Neural cell (in vitro differentiated cells): ENCODE measurements around the gene TCF23. TPM values are rescaled to one million over a fixed set of nuclear protein-coding genes. Genes with fewer than 3 reads are reported as not detected.

Source experiments
- H2AFZ ChIP-seq: fragments of 200-600, 300-800 bp; sonication (generic), shearing (Covaris generic); 2 replicates; pipeline ENCODE4 v1.6.0; 2014; ENCODE audit warnings: low read depth, mild to moderate bottlenecking, antibody characterized with exemption, low read length, moderate library complexity
- H3F3A ChIP-seq: fragments of 200-600 bp; shearing (Covaris generic); 2 replicates; pipeline ENCODE4 v1.6.1; 2016; ENCODE audit warnings: mild to moderate bottlenecking, moderate library complexity, mixed read lengths, antibody characterized with exemption, low read length; ENCODE audit not compliant: insufficient read depth, poor library complexity, severe bottlenecking
- H3K27ac ChIP-seq: fragments of 200-600, 300-800 bp; sonication (generic), shearing (Covaris generic); 2 replicates; pipeline ENCODE4 v1.5.1; 2014; ENCODE audit warnings: mild to moderate bottlenecking, low read length, moderate library complexity
- H3K27me3 ChIP-seq: fragments of 300-800, 200-600 bp; sonication (generic), shearing (Covaris generic); 2 replicates; pipeline ENCODE4 v1.6.0; 2014; ENCODE audit warnings: mild to moderate bottlenecking, low read depth, low read length, moderate library complexity; ENCODE audit not compliant: insufficient read depth
- H3K36me3 ChIP-seq: fragments of 300-800, 200-600 bp; sonication (generic), shearing (Covaris generic); 2 replicates; pipeline ENCODE4 v1.5.1; 2014; ENCODE audit warnings: mild to moderate bottlenecking, antibody characterized with exemption, low read length, moderate library complexity; ENCODE audit not compliant: insufficient read depth
- H3K4me2 ChIP-seq: fragments of 300-800, 200-600 bp; sonication (generic), shearing (Covaris generic); 2 replicates; pipeline ENCODE4 v1.6.0; 2014; ENCODE audit warnings: mild to moderate bottlenecking, low read length
- H3K4me3 ChIP-seq: fragments of 300-800, 200-600 bp; sonication (generic), shearing (Covaris generic); 2 replicates; pipeline ENCODE4 v1.5.1; 2014; ENCODE audit warnings: mild to moderate bottlenecking, low read length, moderate library complexity
- H3K79me2 ChIP-seq: fragments of 200-600 bp; shearing (Covaris generic); replicated peaks from 2 replicates; pipeline ENCODE4 v1.6.0; 2014; ENCODE audit warnings: mild to moderate bottlenecking, low read length, moderate library complexity; ENCODE audit not compliant: insufficient read depth
- H3K9ac ChIP-seq: fragments of 300-800, 200-600 bp; sonication (generic), shearing (Covaris generic); 2 replicates; pipeline ENCODE4 v1.6.1; 2016; ENCODE audit warnings: mild to moderate bottlenecking, low read length, mixed read lengths
- H3K9me2 ChIP-seq: fragments of 200-600 bp; shearing (Covaris generic); 2 replicates; pipeline ENCODE4 v1.6.1; 2016; ENCODE audit warnings: mild to moderate bottlenecking, low read length, mixed read lengths; ENCODE audit not compliant: insufficient read depth
- H3K9me3 ChIP-seq: fragments of 200-600, 300-800 bp; sonication (generic), shearing (Covaris generic); 2 replicates; pipeline ENCODE4 v1.6.1; 2016; ENCODE audit warnings: mild to moderate bottlenecking, mixed run types, low read length, moderate library complexity, mixed read lengths
- H4K20me1 ChIP-seq: fragments of 200-600 bp; shearing (Covaris generic); 2 replicates; pipeline ENCODE4 v1.6.1; 2016; ENCODE audit warnings: mild to moderate bottlenecking, mixed run types; ENCODE audit not compliant: insufficient read depth
- CTCF ChIP-seq: fragments of 450-650 bp; IDR thresholded peaks from 2 replicates; pipeline ENCODE4 v1.5.1; 2014; ENCODE audit warnings: antibody characterized with exemption, mild to moderate bottlenecking, moderate library complexity; ENCODE audit not compliant: poor library complexity, severe bottlenecking
- EP300 ChIP-seq: fragments of 450-650 bp; conservative IDR thresholded peaks from 2 replicates; pipeline ENCODE4 v1.6.1; 2014; ENCODE audit warnings: antibody characterized with exemption, mild to moderate bottlenecking, moderate library complexity; ENCODE audit not compliant: poor library complexity, severe bottlenecking
- EZH2 ChIP-seq: fragments of 200-600, 300-800 bp; shearing (Covaris generic), sonication (generic); IDR thresholded peaks from 2 replicates; pipeline ENCODE4 v1.6.1; 2014; ENCODE audit warnings: antibody characterized with exemption, low read length, borderline replicate concordance, mild to moderate bottlenecking; ENCODE audit not compliant: insufficient read depth, poor library complexity, severe bottlenecking
- MXI1 ChIP-seq: fragments of 450-650 bp; conservative IDR thresholded peaks from 2 replicates; pipeline ENCODE4 v1.6.1; 2014; ENCODE audit warnings: antibody characterized with exemption, mild to moderate bottlenecking; ENCODE audit not compliant: poor library complexity, severe bottlenecking
- POLR2AphosphoS5 ChIP-seq: IDR thresholded peaks from 2 replicates; pipeline ENCODE4 v1.6.1; 2012
- RAD21 ChIP-seq: fragments of 450-650 bp; conservative IDR thresholded peaks from 2 replicates; pipeline ENCODE4 v1.6.1; 2014; ENCODE audit warnings: antibody characterized with exemption, mild to moderate bottlenecking, moderate library complexity
- SMC3 ChIP-seq: fragments of 450-650 bp; conservative IDR thresholded peaks from 2 replicates; pipeline ENCODE4 v1.6.1; 2014; ENCODE audit warnings: antibody characterized with exemption, mild to moderate bottlenecking, moderate library complexity; ENCODE audit not compliant: poor library complexity
- TAF1 ChIP-seq: IDR thresholded peaks from 2 replicates; pipeline ENCODE4 v1.6.1; 2012; ENCODE audit warnings: low read depth
- polyA plus RNA-seq: library from polyadenylated mRNA; depleted of rRNA; stranded (reverse); fragments of >200 nt; gene quantifications from 2 replicates; pipeline ENCODE4 v1.2.3, GENCODE V29; 2014
- TF ChIP-seq, protein P1 (sequence below): IDR thresholded peaks from 2 replicates; pipeline ENCODE4 v1.6.1; 2012; ENCODE audit warnings: borderline replicate concordance

TCF23 gene
- polyA plus RNA-seq, 1 donor from 2014 or later, result not detected

GRCh38 chr2:27154488-27154887, 5.7 kb downstream of the TCF23 start:
- Histone ChIP-seq H4K20me1 (no peaks in the 10 kb centered on the region), H3K4me3 (no peak overlapping the region), H2AFZ (no peak overlapping the region), H3K4me2 (no peak overlapping the region), H3K27me3 (no peaks in the 10 kb centered on the region), H3K79me2 (no peaks in the 10 kb centered on the region), H3K9ac (no peak overlapping the region), H3K9me3 (no peaks in the 10 kb centered on the region), H3K9me2 (no peaks in the 10 kb centered on the region), H3K27ac (no peak overlapping the region), H3K36me3 (no peaks in the 10 kb centered on the region), H3F3A (no peaks in the 10 kb centered on the region)
- TF ChIP-seq TAF1, result no peak
- no peak for TF ChIP-seq EP300
- no peak for TF ChIP-seq EZH2
- TF ChIP-seq POLR2AphosphoS5, result no peak
- no peak for TF ChIP-seq SMC3
- TF ChIP-seq CTCF, result no peak
- TF ChIP-seq RAD21, result no peak

- Histone ChIP-seq H3F3A (no peaks in the 10 kb centered on the region), H3K79me2 (no peaks in the 10 kb centered on the region), H2AFZ (no peak overlapping the region), H3K27ac (no peak overlapping the region), H3K9me3 (no peaks in the 10 kb centered on the region), H3K4me3 (no peak overlapping the region), H4K20me1 (no peaks in the 10 kb centered on the region), H3K27me3 (no peaks in the 10 kb centered on the region), H3K4me2 (no peak overlapping the region), H3K9ac (no peak overlapping the region), H3K9me2 (no peaks in the 10 kb centered on the region), H3K36me3 (no peaks in the 10 kb centered on the region)
- TF ChIP-seq TAF1 (no peak), RAD21 (no peak), MXI1 (no peak), SMC3 (no peak), EP300 (no peak), EZH2 (no peak), POLR2AphosphoS5 (no peak), CTCF (no peak)
- TF ChIP-seq, protein P1, sequence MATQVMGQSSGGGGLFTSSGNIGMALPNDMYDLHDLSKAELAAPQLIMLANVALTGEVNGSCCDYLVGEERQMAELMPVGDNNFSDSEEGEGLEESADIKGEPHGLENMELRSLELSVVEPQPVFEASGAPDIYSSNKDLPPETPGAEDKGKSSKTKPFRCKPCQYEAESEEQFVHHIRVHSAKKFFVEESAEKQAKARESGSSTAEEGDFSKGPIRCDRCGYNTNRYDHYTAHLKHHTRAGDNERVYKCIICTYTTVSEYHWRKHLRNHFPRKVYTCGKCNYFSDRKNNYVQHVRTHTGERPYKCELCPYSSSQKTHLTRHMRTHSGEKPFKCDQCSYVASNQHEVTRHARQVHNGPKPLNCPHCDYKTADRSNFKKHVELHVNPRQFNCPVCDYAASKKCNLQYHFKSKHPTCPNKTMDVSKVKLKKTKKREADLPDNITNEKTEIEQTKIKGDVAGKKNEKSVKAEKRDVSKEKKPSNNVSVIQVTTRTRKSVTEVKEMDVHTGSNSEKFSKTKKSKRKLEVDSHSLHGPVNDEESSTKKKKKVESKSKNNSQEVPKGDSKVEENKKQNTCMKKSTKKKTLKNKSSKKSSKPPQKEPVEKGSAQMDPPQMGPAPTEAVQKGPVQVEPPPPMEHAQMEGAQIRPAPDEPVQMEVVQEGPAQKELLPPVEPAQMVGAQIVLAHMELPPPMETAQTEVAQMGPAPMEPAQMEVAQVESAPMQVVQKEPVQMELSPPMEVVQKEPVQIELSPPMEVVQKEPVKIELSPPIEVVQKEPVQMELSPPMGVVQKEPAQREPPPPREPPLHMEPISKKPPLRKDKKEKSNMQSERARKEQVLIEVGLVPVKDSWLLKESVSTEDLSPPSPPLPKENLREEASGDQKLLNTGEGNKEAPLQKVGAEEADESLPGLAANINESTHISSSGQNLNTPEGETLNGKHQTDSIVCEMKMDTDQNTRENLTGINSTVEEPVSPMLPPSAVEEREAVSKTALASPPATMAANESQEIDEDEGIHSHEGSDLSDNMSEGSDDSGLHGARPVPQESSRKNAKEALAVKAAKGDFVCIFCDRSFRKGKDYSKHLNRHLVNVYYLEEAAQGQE, result no peak
Measured at GRCh38 chr2:27155069-27155520, 6.3 kb downstream of the TCF23 start.
